ENCODE data around the gene NUP93. TPM values are rescaled to one million over a fixed set of nuclear protein-coding genes. Genes with fewer than 3 reads are reported as not detected.
"Not testable (repeated sequence)": the region's sequence is repeated elsewhere in the genome, so short reads cannot be mapped to it uniquely, and the experiment has no call there.

NUP93 gene
- total and polyA plus RNA-seq, 4 donors, result 27.4 to 59.9 (median 51.2) TPM

DNA sequence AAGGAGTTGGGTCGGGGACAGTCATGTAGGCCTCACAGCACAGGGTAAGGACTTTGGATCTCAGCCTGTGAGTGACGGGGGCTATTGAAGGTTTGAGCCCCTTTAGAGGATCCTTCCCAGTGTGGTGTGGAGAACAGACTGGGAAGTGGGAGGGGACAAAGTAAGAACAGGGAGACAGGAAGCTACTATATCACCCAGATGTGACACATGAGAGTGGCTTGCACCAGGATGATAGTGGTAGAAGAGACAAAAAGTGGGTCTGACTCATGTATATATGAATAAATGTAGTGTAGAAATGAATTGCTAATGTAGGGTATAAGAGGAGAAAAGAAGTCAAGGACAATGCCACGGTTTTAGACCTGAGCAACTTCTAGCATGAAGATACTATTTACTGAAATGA is 4.5 kb downstream of the NUP93 start:
- H3K4me1 ChIP-seq (ENCODE audit: control insufficient read depth in 5 of 5, insufficient read depth in 5 of 5, low read length in 5 of 5), result peaks cover 0 to 8% (median 5%) of the 10 kb centered on the region in 5 donors
- no peak overlapping the region for H3K9ac ChIP-seq (ENCODE audit: insufficient read depth in 1 of 2, low read length in 2 of 2)
- no peaks in the 10 kb centered on the region for H3K9me3 ChIP-seq (ENCODE audit: control insufficient read depth in 4 of 4, insufficient read depth in 3 of 4, low read length in 3 of 4)
- no peaks in the 10 kb centered on the region for H3K27me3 ChIP-seq (ENCODE audit: control insufficient read depth in 3 of 3, insufficient read depth in 3 of 3, low read length in 2 of 3)
- ATAC-seq (ENCODE audit: insufficient read depth, low FRiP score) (no peak), DNase-seq (no peak)
- H3K27ac ChIP-seq (ENCODE audit: low read depth in 1 of 2, low read length in 1 of 2), result no peak overlapping the region
- no peaks in the 10 kb centered on the region for H3K36me3 ChIP-seq (ENCODE audit: control insufficient read depth in 4 of 4, insufficient read depth in 4 of 4, low read length in 4 of 4)
- TF ChIP-seq, protein P1, sequence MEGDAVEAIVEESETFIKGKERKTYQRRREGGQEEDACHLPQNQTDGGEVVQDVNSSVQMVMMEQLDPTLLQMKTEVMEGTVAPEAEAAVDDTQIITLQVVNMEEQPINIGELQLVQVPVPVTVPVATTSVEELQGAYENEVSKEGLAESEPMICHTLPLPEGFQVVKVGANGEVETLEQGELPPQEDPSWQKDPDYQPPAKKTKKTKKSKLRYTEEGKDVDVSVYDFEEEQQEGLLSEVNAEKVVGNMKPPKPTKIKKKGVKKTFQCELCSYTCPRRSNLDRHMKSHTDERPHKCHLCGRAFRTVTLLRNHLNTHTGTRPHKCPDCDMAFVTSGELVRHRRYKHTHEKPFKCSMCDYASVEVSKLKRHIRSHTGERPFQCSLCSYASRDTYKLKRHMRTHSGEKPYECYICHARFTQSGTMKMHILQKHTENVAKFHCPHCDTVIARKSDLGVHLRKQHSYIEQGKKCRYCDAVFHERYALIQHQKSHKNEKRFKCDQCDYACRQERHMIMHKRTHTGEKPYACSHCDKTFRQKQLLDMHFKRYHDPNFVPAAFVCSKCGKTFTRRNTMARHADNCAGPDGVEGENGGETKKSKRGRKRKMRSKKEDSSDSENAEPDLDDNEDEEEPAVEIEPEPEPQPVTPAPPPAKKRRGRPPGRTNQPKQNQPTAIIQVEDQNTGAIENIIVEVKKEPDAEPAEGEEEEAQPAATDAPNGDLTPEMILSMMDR (IDR thresholded peaks at IDR 0.05; ENCODE audit: control extremely low read depth, extremely low read depth), result no peak
- 86 to 94% methylated on average over 3 of the region's 3 CpGs for WGBS, 2 donors
- H3K4me3 ChIP-seq, result no peak overlapping the region

DNA sequence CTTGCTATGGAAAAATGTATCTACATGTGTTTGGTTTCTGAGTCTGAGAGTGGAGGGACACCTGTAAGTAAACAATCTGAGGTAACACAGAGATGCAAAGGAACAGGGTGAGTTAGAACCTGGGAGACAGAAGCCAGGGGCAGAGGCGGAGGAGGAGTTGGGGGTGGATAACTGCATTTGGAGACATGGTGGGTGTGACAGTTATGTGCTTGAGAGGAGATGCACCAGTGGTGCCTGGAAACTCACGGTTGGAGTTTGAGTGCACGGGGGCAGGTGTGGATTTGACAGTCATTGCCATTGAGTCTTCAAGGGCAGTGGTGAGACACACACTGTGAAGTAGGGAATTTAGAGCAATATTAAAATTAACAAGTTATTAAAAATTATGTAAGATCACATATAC is 6.5 kb downstream of the NUP93 start:
- Histone ChIP-seq H3K4me1 (ENCODE audit: control insufficient read depth in 5 of 5, insufficient read depth in 5 of 5, low read length in 5 of 5) (peaks cover 0 to 5% (median 0%) of the 10 kb centered on the region in 5 donors), H3K9ac (ENCODE audit: insufficient read depth in 1 of 2, low read length in 2 of 2) (no peak overlapping the region), H3K4me3 (no peak overlapping the region), H3K36me3 (ENCODE audit: control insufficient read depth in 4 of 4, insufficient read depth in 4 of 4, low read length in 4 of 4) (no peaks in the 10 kb centered on the region), H3K9me3 (ENCODE audit: control insufficient read depth in 4 of 4, insufficient read depth in 3 of 4, low read length in 3 of 4) (no peaks in the 10 kb centered on the region), H3K27ac (ENCODE audit: low read depth in 1 of 2, low read length in 1 of 2) (no peak overlapping the region), H3K27me3 (ENCODE audit: control insufficient read depth in 3 of 3, insufficient read depth in 3 of 3, low read length in 2 of 3) (no peaks in the 10 kb centered on the region)
- DNase-seq (no peak), ATAC-seq (ENCODE audit: insufficient read depth, low FRiP score) (no peak)
- WGBS, 2 donors, result 93 to 97% methylated on average over 3 of the region's 3 CpGs
- TF ChIP-seq, protein P1 (IDR thresholded peaks at IDR 0.05; ENCODE audit: control extremely low read depth, extremely low read depth), result no peak

DNA sequence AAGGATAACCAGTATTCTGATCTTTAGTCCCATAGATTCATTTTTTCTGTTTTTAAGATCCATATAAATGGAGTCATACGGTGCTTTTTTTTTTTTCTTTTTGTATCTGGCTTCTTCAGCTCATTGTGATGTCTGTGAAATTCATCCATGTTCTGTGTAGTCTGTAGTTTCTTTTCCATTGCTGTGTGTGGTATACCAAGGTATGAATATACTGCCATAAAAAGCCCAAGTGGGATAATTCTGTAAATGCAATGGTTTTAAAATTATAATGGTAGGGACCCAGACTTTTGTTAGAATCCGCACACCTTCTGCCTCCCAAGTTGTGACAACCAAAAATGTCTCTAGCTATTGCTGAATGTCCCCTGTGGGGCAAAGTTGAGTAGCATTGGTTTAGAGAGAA is 7.6 kb downstream of the NUP93 start:
- no peaks in the 10 kb centered on the region for H3K27me3 ChIP-seq (ENCODE audit: control insufficient read depth in 3 of 3, insufficient read depth in 3 of 3, low read length in 2 of 3)
- DNase-seq (no peak), ATAC-seq (ENCODE audit: insufficient read depth, low FRiP score) (no peak)
- peaks cover 0 to 3% (median 0%) of the 10 kb centered on the region in 5 donors for H3K4me1 ChIP-seq (ENCODE audit: control insufficient read depth in 5 of 5, insufficient read depth in 5 of 5, low read length in 5 of 5)
- no peak overlapping the region for H3K4me3 ChIP-seq
- TF ChIP-seq, protein P1 (IDR thresholded peaks at IDR 0.05; ENCODE audit: control extremely low read depth, extremely low read depth), result no peak
- WGBS, 2 donors, result 94 to 98% methylated on average over 2 of the region's 2 CpGs
- H3K9ac ChIP-seq (ENCODE audit: insufficient read depth in 1 of 2, low read length in 2 of 2), result no peak overlapping the region
- no peaks in the 10 kb centered on the region for H3K9me3 ChIP-seq (ENCODE audit: control insufficient read depth in 4 of 4, insufficient read depth in 3 of 4, low read length in 3 of 4)
- H3K36me3 ChIP-seq (ENCODE audit: control insufficient read depth in 4 of 4, insufficient read depth in 4 of 4, low read length in 4 of 4), result no peaks in the 10 kb centered on the region
- no peak overlapping the region for H3K27ac ChIP-seq (ENCODE audit: low read depth in 1 of 2, low read length in 1 of 2)

DNA sequence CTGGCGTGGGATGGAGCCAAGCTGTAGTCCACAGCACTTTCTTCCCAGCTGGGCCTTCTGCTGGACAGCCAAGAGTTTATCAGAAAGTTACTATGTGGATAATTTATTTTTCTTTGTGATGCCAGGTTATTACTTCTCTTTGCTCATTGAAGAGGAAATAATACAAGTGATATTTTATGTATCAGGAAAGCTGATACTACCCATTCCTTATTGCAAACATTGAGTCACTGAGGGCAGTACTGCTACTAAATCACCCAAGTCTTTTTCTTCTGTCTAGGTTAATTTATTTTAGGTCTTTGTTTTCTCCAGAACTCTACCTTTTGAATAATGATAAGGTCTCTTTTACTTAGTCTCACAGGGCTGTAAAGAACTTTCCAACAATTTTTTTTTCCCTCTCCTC is 8.3 kb downstream of the NUP93 start:
- no peaks in the 10 kb centered on the region for H3K36me3 ChIP-seq (ENCODE audit: control insufficient read depth in 4 of 4, insufficient read depth in 4 of 4, low read length in 4 of 4)
- peaks cover 0 to 5% (median 0%) of the 10 kb centered on the region in 5 donors for H3K4me1 ChIP-seq (ENCODE audit: control insufficient read depth in 5 of 5, insufficient read depth in 5 of 5, low read length in 5 of 5)
- no peak overlapping the region for H3K4me3 ChIP-seq
- no peaks in the 10 kb centered on the region for H3K27me3 ChIP-seq (ENCODE audit: control insufficient read depth in 3 of 3, insufficient read depth in 3 of 3, low read length in 2 of 3)
- no peaks in the 10 kb centered on the region for H3K9me3 ChIP-seq (ENCODE audit: control insufficient read depth in 4 of 4, insufficient read depth in 3 of 4, low read length in 3 of 4)
- whole genome bisulfite sequencing, 2 donors, result 87 to 100% methylated on average over 1 of the region's 1 CpG
- no peak overlapping the region for H3K27ac ChIP-seq (ENCODE audit: low read depth in 1 of 2, low read length in 1 of 2)
- ATAC-seq (ENCODE audit: insufficient read depth, low FRiP score) (no peak), DNase-seq (no peak)
- TF ChIP-seq, protein P1 (IDR thresholded peaks at IDR 0.05; ENCODE audit: control extremely low read depth, extremely low read depth), result no peak
- H3K9ac ChIP-seq (ENCODE audit: insufficient read depth in 1 of 2, low read length in 2 of 2), result no peak overlapping the region

DNA sequence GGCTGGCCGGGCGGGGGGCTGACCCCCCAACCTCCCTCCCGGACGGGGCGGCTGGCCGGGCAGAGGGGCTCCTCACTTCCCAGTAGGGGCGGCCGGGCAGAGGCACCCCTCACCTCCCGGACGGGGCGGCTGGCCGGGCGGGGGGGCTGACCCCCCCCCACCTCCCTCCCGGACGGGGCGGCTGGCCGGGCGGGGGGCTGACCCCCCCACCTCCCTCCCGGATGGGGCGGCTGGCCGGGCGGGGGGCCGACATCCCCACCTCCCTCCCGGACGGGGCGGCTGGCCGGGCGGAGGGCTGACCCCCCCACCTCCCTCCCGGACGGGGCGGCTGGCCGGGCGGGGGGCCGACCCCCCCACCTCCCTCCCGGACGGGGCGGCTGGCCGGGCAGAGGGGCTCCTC is 9.4 kb downstream of the NUP93 start:
- not testable (repeated sequence) for H3K27ac ChIP-seq (ENCODE audit: low read depth in 1 of 2, low read length in 1 of 2); H3K9ac ChIP-seq (ENCODE audit: insufficient read depth in 1 of 2, low read length in 2 of 2); DNase-seq; H3K9me3 ChIP-seq (ENCODE audit: control insufficient read depth in 4 of 4, insufficient read depth in 3 of 4, low read length in 3 of 4); H3K36me3 ChIP-seq (ENCODE audit: control insufficient read depth in 4 of 4, insufficient read depth in 4 of 4, low read length in 4 of 4); ATAC-seq (ENCODE audit: insufficient read depth, low FRiP score); H3K4me3 ChIP-seq; H3K27me3 ChIP-seq (ENCODE audit: control insufficient read depth in 3 of 3, insufficient read depth in 3 of 3, low read length in 2 of 3)
- H3K4me1 ChIP-seq (ENCODE audit: control insufficient read depth in 5 of 5, insufficient read depth in 5 of 5, low read length in 5 of 5), result peaks cover 0 to 11% (median 3%) of the 10 kb centered on the region in 5 donors
- 92 to 97% methylated on average over 5 to 21 of the region's 38 CpGs for WGBS, 2 donors
